Right atrium auricular region (tissue), 2 donors: ENCODE results near the gene PHACTR1. TPM values are rescaled to one million over a fixed set of nuclear protein-coding genes. Genes with fewer than 3 reads are reported as not detected.

Source experiments
- DNase-seq: peaks from one replicate; pipeline ENCODE4 v3.0.0-alpha.2; 2019; ENCODE audit warnings: low spot score
- H3K27ac ChIP-seq, 2 donors: fragments of 200-600 bp; sonication (generic); 1 replicate in 1 of 2; 2 replicates in 1 of 2; pipeline ENCODE4 v1.5.1; 2016 to 2019
- H3K27me3 ChIP-seq, 2 donors: fragments of 200-600 bp; sonication (generic); one replicate each; pipeline versions ENCODE4 v1.5.1 to v1.6.0; 2017 to 2019
- H3K36me3 ChIP-seq: fragments of 200-600 bp; sonication (generic); one replicate; pipeline ENCODE4 v1.5.1; 2016
- H3K4me1 ChIP-seq, 2 donors: fragments of 200-600 bp; sonication (generic); one replicate each; pipeline versions ENCODE4 v1.5.1 to v1.6.0; 2017 to 2019
- H3K4me3 ChIP-seq, 2 donors: fragments of 200-600 bp; sonication (generic); 1 replicate in 1 of 2; 2 replicates in 1 of 2; pipeline ENCODE4 v1.5.1; 2017 to 2019; ENCODE audit warnings: mild to moderate bottlenecking in 1 of 2, moderate library complexity in 1 of 2
- H3K9me3 ChIP-seq, 2 donors: fragments of 200-600 bp; sonication (generic); one replicate each; pipeline ENCODE4 v1.5.1; 2019
- total RNA-seq, 2 donors: library from RNA; depleted of rRNA; stranded (reverse); fragments of >200 nt; gene quantifications; one replicate each; pipeline ENCODE4 v1.1.0, GENCODE V29; 2016
- TF ChIP-seq, protein P1 (sequence below), 2 donors: fragments of 200-600 bp; sonication (generic); IDR thresholded peaks; one replicate each; pipeline ENCODE4 v1.5.1; 2019; ENCODE audit warnings: antibody characterized with exemption in 2 of 2

The PHACTR1 gene
- total RNA-seq, 2 donors from 2014 or later: 19.1 to 46.0 TPM

DNA sequence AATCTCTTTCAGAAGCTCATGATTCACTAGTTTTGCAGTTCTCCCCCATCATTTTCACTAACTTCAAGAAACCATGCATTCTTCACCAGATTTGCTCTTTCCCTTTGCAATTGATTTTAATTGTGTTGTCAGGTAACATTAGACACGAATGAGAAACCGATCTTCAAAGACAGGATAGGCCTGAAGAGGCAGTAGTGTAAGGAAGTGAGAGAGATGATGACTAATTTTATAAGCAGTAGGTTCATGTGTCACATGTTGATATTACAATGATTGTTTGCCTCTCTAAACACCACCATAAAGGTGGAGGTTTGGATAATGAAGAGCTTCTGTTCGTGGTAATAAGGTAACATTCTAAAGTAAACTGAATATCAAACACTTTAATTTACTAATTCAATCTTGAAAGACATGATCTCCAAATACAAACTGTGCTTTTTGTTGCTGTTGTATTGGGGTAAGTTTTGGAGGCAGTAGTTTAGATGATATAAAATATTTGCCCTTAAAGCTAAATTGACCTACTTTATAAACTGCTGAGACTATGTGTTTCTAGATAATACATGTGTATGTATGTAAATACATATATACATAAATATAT is 207.2 kb downstream of the PHACTR1 start:
- H3K9me3 ChIP-seq: no peaks in the 10 kb centered on the region
- no peaks in the 10 kb centered on the region for H3K27me3 ChIP-seq
- H3K4me1 ChIP-seq: no peaks in the 10 kb centered on the region
- no peak for DNase-seq
- TF ChIP-seq, protein P1, sequence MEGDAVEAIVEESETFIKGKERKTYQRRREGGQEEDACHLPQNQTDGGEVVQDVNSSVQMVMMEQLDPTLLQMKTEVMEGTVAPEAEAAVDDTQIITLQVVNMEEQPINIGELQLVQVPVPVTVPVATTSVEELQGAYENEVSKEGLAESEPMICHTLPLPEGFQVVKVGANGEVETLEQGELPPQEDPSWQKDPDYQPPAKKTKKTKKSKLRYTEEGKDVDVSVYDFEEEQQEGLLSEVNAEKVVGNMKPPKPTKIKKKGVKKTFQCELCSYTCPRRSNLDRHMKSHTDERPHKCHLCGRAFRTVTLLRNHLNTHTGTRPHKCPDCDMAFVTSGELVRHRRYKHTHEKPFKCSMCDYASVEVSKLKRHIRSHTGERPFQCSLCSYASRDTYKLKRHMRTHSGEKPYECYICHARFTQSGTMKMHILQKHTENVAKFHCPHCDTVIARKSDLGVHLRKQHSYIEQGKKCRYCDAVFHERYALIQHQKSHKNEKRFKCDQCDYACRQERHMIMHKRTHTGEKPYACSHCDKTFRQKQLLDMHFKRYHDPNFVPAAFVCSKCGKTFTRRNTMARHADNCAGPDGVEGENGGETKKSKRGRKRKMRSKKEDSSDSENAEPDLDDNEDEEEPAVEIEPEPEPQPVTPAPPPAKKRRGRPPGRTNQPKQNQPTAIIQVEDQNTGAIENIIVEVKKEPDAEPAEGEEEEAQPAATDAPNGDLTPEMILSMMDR (IDR thresholded peaks at IDR 0.05): no peak
- no peaks in the 10 kb centered on the region for H3K36me3 ChIP-seq
- no peak overlapping the region for H3K27ac ChIP-seq
- H3K4me3 ChIP-seq: no peak overlapping the region

DNA sequence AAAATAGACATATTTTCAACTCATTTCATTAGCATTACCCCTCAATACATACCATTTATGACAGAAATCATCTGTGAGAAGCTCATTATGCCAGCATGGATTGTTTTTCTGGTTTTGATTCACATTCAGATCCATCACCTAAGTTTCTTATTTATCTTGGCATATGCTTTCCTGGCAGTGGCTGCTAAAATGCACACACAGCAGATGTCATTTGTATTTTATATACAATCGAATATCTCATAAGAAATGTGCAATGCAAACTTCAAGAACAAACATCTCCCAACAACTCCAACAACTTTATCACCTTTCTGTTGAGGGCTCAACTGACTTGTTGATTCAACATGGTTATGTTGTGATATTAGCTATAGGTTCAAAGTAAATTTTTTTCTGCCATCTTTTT is 208.3 kb downstream of the PHACTR1 start:
- no peak for DNase-seq
- H3K4me1 ChIP-seq: no peaks in the 10 kb centered on the region
- no peak overlapping the region for H3K27ac ChIP-seq
- TF ChIP-seq, protein P1 (IDR thresholded peaks at IDR 0.05): no peak
- H3K4me3 ChIP-seq: no peak overlapping the region
- H3K27me3 ChIP-seq: no peaks in the 10 kb centered on the region
- H3K36me3 ChIP-seq: no peaks in the 10 kb centered on the region
- no peaks in the 10 kb centered on the region for H3K9me3 ChIP-seq

DNA sequence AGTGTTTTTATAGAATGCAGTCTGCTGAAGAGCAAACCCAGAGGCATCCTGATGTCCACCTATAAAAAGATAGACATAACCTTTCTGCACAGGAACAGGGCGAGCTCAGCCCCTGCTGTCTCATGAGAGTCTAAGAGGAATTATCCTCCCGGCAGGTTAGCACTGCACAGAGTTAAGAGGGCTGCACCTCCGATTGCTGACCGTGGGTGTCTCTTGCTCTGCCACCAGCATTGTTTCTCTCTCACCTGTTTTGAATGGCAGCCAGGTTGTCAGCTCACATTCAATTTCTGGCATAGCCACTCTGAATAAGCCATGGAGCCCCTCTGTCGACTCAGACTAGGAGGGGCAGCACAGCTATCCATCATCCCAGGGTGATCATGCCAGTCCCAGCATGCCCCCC is 211.2 kb downstream of the PHACTR1 start:
- TF ChIP-seq, protein P1 (IDR thresholded peaks at IDR 0.05): no peak
- H3K4me1 ChIP-seq: no peaks in the 10 kb centered on the region
- no peak overlapping the region for H3K4me3 ChIP-seq
- no peak overlapping the region for H3K27ac ChIP-seq
- H3K9me3 ChIP-seq: no peaks in the 10 kb centered on the region
- no peaks in the 10 kb centered on the region for H3K27me3 ChIP-seq
- no peak for DNase-seq
- H3K36me3 ChIP-seq: no peaks in the 10 kb centered on the region

DNA sequence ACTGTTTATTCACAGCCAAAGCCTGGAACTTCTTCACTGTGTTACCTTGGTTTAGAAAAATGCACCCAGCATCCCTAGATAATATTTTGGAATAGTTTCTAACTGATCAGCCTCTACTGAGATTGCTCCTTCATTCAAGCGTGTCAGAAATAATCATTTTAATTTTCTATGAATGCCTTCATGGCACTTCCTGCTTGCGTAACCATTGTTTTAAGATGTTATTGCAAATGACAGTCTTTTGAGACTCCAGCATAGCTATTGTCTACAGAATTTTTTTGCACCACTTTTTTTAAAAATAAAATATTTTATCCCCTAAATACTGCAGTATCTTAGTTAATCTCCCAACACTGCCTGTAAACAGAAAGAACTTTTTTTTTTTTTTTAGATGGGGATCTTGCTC is 213.1 kb downstream of the PHACTR1 start:
- Histone ChIP-seq H3K36me3 (no peaks in the 10 kb centered on the region), H3K27ac (no peak overlapping the region), H3K9me3 (no peaks in the 10 kb centered on the region), H3K4me1 (no peaks in the 10 kb centered on the region), H3K27me3 (no peaks in the 10 kb centered on the region), H3K4me3 (no peak overlapping the region)
- TF ChIP-seq, protein P1 (IDR thresholded peaks at IDR 0.05): no peak
- no peak for DNase-seq

DNA sequence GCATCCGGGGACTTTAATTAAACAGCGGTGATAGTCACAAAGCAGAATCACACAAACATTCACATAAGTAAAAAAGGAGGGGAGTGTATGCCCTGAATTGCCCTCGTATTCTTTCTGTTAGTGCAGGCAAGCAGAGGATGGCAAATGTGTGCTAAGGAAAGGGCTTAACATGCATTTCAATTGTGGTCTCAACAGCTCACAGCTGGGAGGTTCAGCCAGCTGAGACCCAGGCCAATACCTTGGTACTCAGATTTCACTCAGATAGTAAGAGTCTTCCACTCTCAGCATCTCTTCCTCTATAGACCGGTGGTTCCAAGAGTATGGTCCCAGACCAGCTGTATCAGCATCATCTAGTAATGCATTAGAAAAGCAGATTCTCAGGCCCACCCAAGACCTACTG is 215.1 kb downstream of the PHACTR1 start:
- TF ChIP-seq, protein P1 (IDR thresholded peaks at IDR 0.05): no peak

DNA sequence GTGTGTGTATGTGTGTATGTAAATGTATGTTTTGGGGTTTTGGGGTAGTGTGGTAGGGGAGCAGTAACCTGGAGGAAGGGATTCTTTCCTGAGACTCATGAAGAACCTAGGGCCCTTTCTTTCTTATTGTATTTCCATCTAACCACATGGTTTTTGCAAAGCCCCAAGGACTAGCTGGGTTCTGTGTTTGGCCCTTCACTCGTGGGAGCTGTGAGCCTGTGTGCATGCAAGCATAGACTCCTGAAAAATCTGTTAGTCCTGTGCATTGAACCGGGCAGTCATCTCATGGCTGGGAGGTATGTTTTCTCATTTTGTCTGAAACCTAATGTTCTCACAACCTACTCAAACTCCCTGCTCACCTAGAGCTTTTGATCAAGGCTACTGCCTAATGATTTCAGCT is 219.1 kb downstream of the PHACTR1 start:
- H3K36me3 ChIP-seq: no peaks in the 10 kb centered on the region
- no peaks in the 10 kb centered on the region for H3K4me1 ChIP-seq
- no peak overlapping the region for H3K27ac ChIP-seq
- no peak overlapping the region for H3K4me3 ChIP-seq
- DNase-seq: no peak
- H3K27me3 ChIP-seq: no peaks in the 10 kb centered on the region
- TF ChIP-seq, protein P1 (IDR thresholded peaks at IDR 0.05): no peak
- no peaks in the 10 kb centered on the region for H3K9me3 ChIP-seq

More for the DNA sequence above, 215.1 kb downstream of the PHACTR1 start:
- Histone ChIP-seq H3K9me3 (no peaks in the 10 kb centered on the region), H3K27ac (no peak overlapping the region), H3K4me1 (no peaks in the 10 kb centered on the region), H3K36me3 (no peaks in the 10 kb centered on the region), H3K27me3 (no peaks in the 10 kb centered on the region), H3K4me3 (no peak overlapping the region)
- no peak for DNase-seq
